H1 (cell line): ENCODE measurements around the gene THG1L. TPM values are rescaled to one million over a fixed set of nuclear protein-coding genes. Genes with fewer than 3 reads are reported as not detected.

Source experiments
- CTCF ChIA-PET: fragments of 300-600 bp; sonication (Branson Sonifier 250); formaldehyde crosslinking; loops from one replicate; lab custom pipeline; 2021; ENCODE audit not compliant: partially characterized antibody; lab: Charles Lee
- POLR2A ChIA-PET: fragments of 300-600 bp; sonication (Branson Sonifier 250); formaldehyde crosslinking; loops from one replicate; lab custom pipeline; 2021; ENCODE audit warnings: inconsistent platforms; ENCODE audit not compliant: partially characterized antibody; lab: Charles Lee
- DNase-seq, 2 experiments: peaks; one replicate each; pipeline versions ENCODE4 v3.0.0 to v3.0.0-alpha.2; 2010 to 2022; ENCODE audit warnings: low spot score in 2 of 2, low read depth in 1 of 2, mixed read lengths in 1 of 2
- FAIRE-seq: peaks from 2 replicates; lab custom pipeline; 2011; peaks lifted over from hg19 to GRCh38; lab: Jason Lieb, UNC
- H2AFZ ChIP-seq: 2 replicates; pipeline ENCODE4 v1.8.1; 2012; ENCODE audit warnings: low read length, inconsistent platforms
- H2AK5ac ChIP-seq: 2 replicates; pipeline ENCODE4 v1.6.1; 2013; ENCODE audit warnings: low read depth, low read length
- H2BK120ac ChIP-seq: replicated peaks from 2 replicates; pipeline ENCODE3; 2013; ENCODE audit warnings: low read depth, low read length, inconsistent platforms
- H2BK12ac ChIP-seq: 2 replicates; pipeline ENCODE4 v1.6.1; 2013; ENCODE audit warnings: low read depth, low read length
- H2BK15ac ChIP-seq: 2 replicates; pipeline ENCODE4 v1.6.1; 2013; ENCODE audit warnings: low read length
- H2BK20ac ChIP-seq: 2 replicates; pipeline ENCODE4 v1.6.1; 2013; ENCODE audit warnings: low read length
- H2BK5ac ChIP-seq: 2 replicates; pipeline ENCODE4 v1.6.1; 2013; ENCODE audit warnings: low read depth, low read length
- H3K14ac ChIP-seq: 2 replicates; pipeline ENCODE4 v1.6.1; 2013; ENCODE audit warnings: inconsistent platforms; ENCODE audit not compliant: insufficient read length
- H3K18ac ChIP-seq: 2 replicates; pipeline ENCODE4 v1.6.1; 2013; ENCODE audit warnings: low read length; ENCODE audit errors: extremely low read depth
- H3K23ac ChIP-seq: 2 replicates; pipeline ENCODE4 v1.6.1; 2013; ENCODE audit warnings: inconsistent platforms; ENCODE audit not compliant: insufficient read length
- H3K23me2 ChIP-seq: 2 replicates; pipeline ENCODE4 v1.6.1; 2013; ENCODE audit warnings: low read depth, low read length
- H3K27ac ChIP-seq: 2 replicates; pipeline ENCODE4 v1.6.1; 2011; ENCODE audit warnings: low read depth, low read length, inconsistent platforms
- H3K27me3 ChIP-seq, 4 experiments: replicated peaks in 1 of 4; 1 replicate in 1 of 4; 2 replicates in 3 of 4; pipeline versions ENCODE4 v1.6.1 to v1.8.1; 2011 to 2013; ENCODE audit warnings: low read length in 3 of 4, mild to moderate bottlenecking in 3 of 4, inconsistent platforms in 2 of 4, mixed read lengths in 2 of 4, moderate library complexity in 1 of 4; ENCODE audit not compliant: control insufficient read depth in 3 of 4, insufficient read depth in 3 of 4; ENCODE audit errors: extremely low read depth in 1 of 4
- H3K36me3 ChIP-seq, 4 experiments: 2 replicates each; pipeline versions ENCODE4 v1.6.1 to v1.8.1; 2011 to 2013; ENCODE audit warnings: mild to moderate bottlenecking in 4 of 4, low read length in 3 of 4, moderate library complexity in 2 of 4, control low read depth in 1 of 4, inconsistent platforms in 1 of 4; ENCODE audit not compliant: insufficient read depth in 4 of 4, control insufficient read depth in 2 of 4
- H3K4ac ChIP-seq: replicated peaks from 2 replicates; pipeline ENCODE3; 2013; ENCODE audit warnings: low read length, low read depth, mixed read lengths, inconsistent platforms; ENCODE audit not compliant: insufficient read length
- H3K4me1 ChIP-seq, 4 experiments: replicated peaks in 1 of 4; 1 replicate in 1 of 4; 2 replicates in 3 of 4; pipeline versions ENCODE4 v1.6.1 to v1.8.1; 2011 to 2013; ENCODE audit warnings: low read length in 3 of 4, inconsistent platforms in 2 of 4, mixed read lengths in 1 of 4; ENCODE audit not compliant: insufficient read depth in 4 of 4, control insufficient read depth in 3 of 4
- H3K4me2 ChIP-seq, 2 experiments: 2 replicates each; pipeline versions ENCODE4 v1.6.1 to v1.8.1; 2011 to 2013; ENCODE audit warnings: low read depth in 2 of 2, low read length in 2 of 2, control low read depth in 1 of 2, inconsistent platforms in 1 of 2, mild to moderate bottlenecking in 1 of 2; ENCODE audit not compliant: insufficient read depth in 1 of 2
- H3K4me3 ChIP-seq, 4 experiments: fragments of 200-600, 300-600 bp in 1 of 4; sonication (generic), shearing (Covaris generic), sonication (Bioruptor Twin) in 1 of 4; 2 replicates each; pipeline versions ENCODE4 v1.5.1 to v1.8.1; 2011 to 2016; ENCODE audit warnings: low read length in 4 of 4, low read depth in 3 of 4, control low read depth in 2 of 4, inconsistent platforms in 2 of 4, mild to moderate bottlenecking in 2 of 4, mixed read lengths in 1 of 4, moderate library complexity in 1 of 4; ENCODE audit not compliant: insufficient read depth in 2 of 4; ENCODE audit errors: extremely low read depth in 1 of 4
- H3K56ac ChIP-seq: replicated peaks from 2 replicates; pipeline ENCODE3; 2013; ENCODE audit warnings: low read depth, mild to moderate bottlenecking, mixed read lengths, low read length, inconsistent platforms; ENCODE audit not compliant: insufficient read length
- H3K79me1 ChIP-seq: 2 replicates; pipeline ENCODE4 v1.6.1; 2013; ENCODE audit warnings: low read depth, low read length, control low read depth
- H3K79me2 ChIP-seq, 2 experiments: 2 replicates each; pipeline versions ENCODE4 v1.6.1 to v1.8.1; 2012 to 2013; ENCODE audit warnings: low read length in 2 of 2, mild to moderate bottlenecking in 2 of 2, inconsistent platforms in 1 of 2; ENCODE audit not compliant: insufficient read depth in 2 of 2, control insufficient read depth in 1 of 2
- H3K9ac ChIP-seq, 4 experiments: replicated peaks in 1 of 4; 1 replicate in 1 of 4; 2 replicates in 3 of 4; pipeline versions ENCODE4 v1.6.1 to v1.8.1; 2011 to 2013; ENCODE audit warnings: low read depth in 3 of 4, low read length in 3 of 4, control low read depth in 2 of 4, mild to moderate bottlenecking in 2 of 4, moderate library complexity in 2 of 4, inconsistent platforms in 1 of 4; ENCODE audit errors: extremely low read depth in 1 of 4
- H3K9me3 ChIP-seq, 2 experiments: 2 replicates each; pipeline versions ENCODE4 v1.6.1 to v1.8.1; 2012 to 2013; ENCODE audit warnings: mild to moderate bottlenecking in 2 of 2, moderate library complexity in 2 of 2, control low read depth in 1 of 2, inconsistent platforms in 1 of 2, low read depth in 1 of 2, low read length in 1 of 2, mixed read lengths in 1 of 2; ENCODE audit not compliant: insufficient read depth in 2 of 2
- H4K20me1 ChIP-seq, 2 experiments: replicated peaks in 1 of 2; 2 replicates each; pipeline versions ENCODE3 to v1.8.1; 2011 to 2013; ENCODE audit warnings: inconsistent platforms in 2 of 2, low read length in 2 of 2, mild to moderate bottlenecking in 1 of 2; ENCODE audit not compliant: insufficient read depth in 2 of 2, control insufficient read depth in 1 of 2
- H4K5ac ChIP-seq: 2 replicates; pipeline ENCODE4 v1.6.1; 2013; ENCODE audit warnings: low read length, low read depth, mixed read lengths, inconsistent platforms; ENCODE audit not compliant: insufficient read length
- H4K8ac ChIP-seq: 2 replicates; pipeline ENCODE4 v1.8.0; 2013; ENCODE audit warnings: mild to moderate bottlenecking, moderate library complexity, low read length, inconsistent platforms; ENCODE audit not compliant: insufficient read depth; ENCODE audit errors: extremely low read depth
- H4K91ac ChIP-seq: replicated peaks from 2 replicates; pipeline ENCODE3; 2013; ENCODE audit warnings: low read length, mixed read lengths, inconsistent platforms; ENCODE audit not compliant: insufficient read length
- ASH2L ChIP-seq: fragments of 200-600, 300-600 bp; sonication (generic); IDR thresholded peaks from one replicate; pipeline ENCODE4 v1.7.1; 2017; ENCODE audit warnings: low read length
- CBX5 ChIP-seq: fragments of 300-800, 300-1000 bp; sonication (generic); IDR thresholded peaks from 2 replicates; pipeline ENCODE4 v1.7.1; 2016; ENCODE audit warnings: antibody characterized with exemption, low read length, low read depth
- CHD1 ChIP-seq: IDR thresholded peaks from 2 replicates; pipeline ENCODE4 v1.6.1; 2012; ENCODE audit warnings: low read depth, low read length, improper control_type of control experiment
- MAFK ChIP-seq: IDR thresholded peaks from 2 replicates; pipeline ENCODE4 v1.6.1; 2012; ENCODE audit warnings: low read depth, mild to moderate bottlenecking, improper control_type of control experiment, low read length
- NANOG ChIP-seq: IDR thresholded peaks from 2 replicates; pipeline ENCODE4 v1.6.1; 2011; ENCODE audit warnings: low read length, low read depth, mild to moderate bottlenecking, inconsistent platforms; ENCODE audit not compliant: insufficient read depth, poor library complexity, severe bottlenecking
- RNF2 ChIP-seq: fragments of 200-900, 300-1000 bp; sonication (generic); IDR thresholded peaks from 2 replicates; pipeline ENCODE4 v1.7.1; 2016; ENCODE audit warnings: borderline replicate concordance, low read depth, mild to moderate bottlenecking, antibody characterized with exemption, low read length; ENCODE audit not compliant: poor library complexity, severe bottlenecking; ENCODE audit errors: missing control alignments
- SAP30 ChIP-seq: fragments of 300-600 bp; sonication (generic); IDR thresholded peaks from 2 replicates; pipeline ENCODE4 v1.7.1; 2012; ENCODE audit warnings: low read length, moderate library complexity, mild to moderate bottlenecking, inconsistent platforms; ENCODE audit not compliant: insufficient read depth, insufficient replicate concordance
- SRF ChIP-seq: IDR thresholded peaks from 2 replicates; pipeline ENCODE4 v1.6.1; 2011; ENCODE audit warnings: mild to moderate bottlenecking, low read depth, low read length, moderate library complexity
- TAF1 ChIP-seq: IDR thresholded peaks from 2 replicates; pipeline ENCODE4 v1.6.1; 2011; ENCODE audit warnings: mild to moderate bottlenecking, low read depth, low read length
- TEAD4 ChIP-seq: IDR thresholded peaks from 2 replicates; pipeline ENCODE4 v1.6.1; 2012; ENCODE audit warnings: low read depth, low read length, inconsistent platforms, mixed read lengths
- WGBS, 2 experiments: shearing (Covaris generic) in 1 of 2; methylation state at CpG; one replicate each; pipeline versions ENCODE4 v1.1.6 to v1.1.7; 2013 to 2015; ENCODE audit warnings: low lambda C conversion rate in 2 of 2, mixed read lengths in 2 of 2, inconsistent platforms in 1 of 2, low coverage in 1 of 2, missing lambda C conversion rate in 1 of 2; ENCODE audit not compliant: insufficient replicate concordance in 2 of 2, insufficient coverage in 1 of 2, insufficient read length in 1 of 2; ENCODE audit errors: extremely low coverage in 1 of 2, missing lambda C conversion rate in 1 of 2; 5-methylcytosine and 5-hydroxymethylcytosine counted together
- polyA plus RNA-seq, 7 experiments: library from polyadenylated mRNA; depleted of rRNA in 3 of 7; stranded (reverse) in 5 of 7; unstranded in 2 of 7; fragments of >200 nt in 5 of 7; fragments of 200-250 nt in 2 of 7; gene quantifications; 1 replicate in 5 of 7; 2 replicates in 1 of 7; 4 replicates in 1 of 7; pipeline versions ENCODE4 v1.2.1 to v1.2.3, GENCODE V29; 2011 to 2013; ENCODE audit warnings: missing spikeins in 2 of 7, mixed read lengths in 2 of 7
- total RNA-seq: library from RNA; stranded (reverse); fragmentation: NEBNext Ultra II Directional; extraction: Animal tissue kit (Norgen Biotek cat#: 25700); gene quantifications from 2 replicates; pipeline ENCODE4 v1.2.1, GENCODE V29; 2021

Gene THG1L
- total and polyA plus RNA-seq, 2 of the 8 experiments (the other 6 are each of a cell fraction or from before 2014, with no cell fraction given), result 8.1 to 12.4 TPM

DNA sequence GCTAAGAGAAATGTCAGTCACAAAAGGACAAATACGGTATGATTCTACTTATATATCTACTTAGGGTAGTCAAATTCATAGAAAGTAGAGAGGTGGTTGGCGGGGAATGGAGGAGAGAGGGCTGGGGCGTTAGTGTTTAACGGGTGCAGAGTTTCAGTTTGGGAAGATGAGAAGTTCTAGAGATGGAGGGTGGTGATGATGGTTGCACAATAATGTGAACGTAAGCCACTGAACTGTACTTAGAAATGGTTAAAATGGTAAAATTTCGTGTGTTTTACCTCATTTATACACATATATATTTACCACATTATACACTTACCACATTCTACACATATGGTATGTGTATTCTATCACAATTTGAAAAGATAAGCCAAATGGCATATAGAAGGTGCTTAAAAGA is 48.0 kb downstream of the THG1L start:
- H3K4ac ChIP-seq, result no peak overlapping the region
- no peak overlapping the region for H3K4me2 ChIP-seq
- H3K18ac ChIP-seq, result no peak overlapping the region
- no peaks in the 10 kb centered on the region for H3K27me3 ChIP-seq
- no peaks in the 10 kb centered on the region for H3K79me2 ChIP-seq
- H4K91ac ChIP-seq, result no peak overlapping the region
- no peak overlapping the region for H3K4me3 ChIP-seq
- no peak overlapping the region for H2BK5ac ChIP-seq
- DNase-seq, result no peak
- H3K9ac ChIP-seq, result no peak overlapping the region
- H4K5ac ChIP-seq, result no peak overlapping the region
- H4K8ac ChIP-seq, result no peak overlapping the region
- H3K79me1 ChIP-seq, result no peaks in the 10 kb centered on the region
- H3K23ac ChIP-seq, result no peak overlapping the region
- WGBS, 2 experiments, result 92% methylated on average over 6 of the region's 6 CpGs; no CpG with 5 or more reads in 1 of the 2 experiments
- ChIA-PET CTCF (no interaction called here), POLR2A (no interaction called here)
- no peak overlapping the region for H2BK120ac ChIP-seq
- no peak for FAIRE-seq
- no peaks in the 10 kb centered on the region for H3K4me1 ChIP-seq
- H2BK20ac ChIP-seq, result no peak overlapping the region
- no peak overlapping the region for H2AFZ ChIP-seq
- H3K56ac ChIP-seq, result no peak overlapping the region
- H3K36me3 ChIP-seq, result no peaks in the 10 kb centered on the region
- no peak overlapping the region for H3K14ac ChIP-seq
- peaks cover 0 to 1% of the 10 kb centered on the region in 2 experiments for H4K20me1 ChIP-seq
- H3K9me3 ChIP-seq, result no peaks in the 10 kb centered on the region
- no peak overlapping the region for H2BK12ac ChIP-seq
- no peaks in the 10 kb centered on the region for H3K23me2 ChIP-seq
- H3K27ac ChIP-seq, result no peak overlapping the region
- H2AK5ac ChIP-seq, result no peak overlapping the region
- H2BK15ac ChIP-seq, result no peak overlapping the region
- no peak for TF ChIP-seq MAFK
- no peak for TF ChIP-seq TEAD4
- TF ChIP-seq SAP30, result no peak
- no peak for TF ChIP-seq CHD1
- TF ChIP-seq SRF, result no peak
- no peak for TF ChIP-seq RNF2
- no peak for TF ChIP-seq ASH2L
- TF ChIP-seq TAF1, result no peak
- TF ChIP-seq CBX5, result no peak
- TF ChIP-seq NANOG, result no peak
